Skeletal muscle tissue (tissue), 4 donors: Measurements from ENCODE around the gene C10orf71. TPM values are rescaled to one million over a fixed set of nuclear protein-coding genes. Genes with fewer than 3 reads are reported as not detected.

ENCODE experiments used
- H3K27ac ChIP-seq: one replicate; pipeline ENCODE4 v1.7.0; 2013; ENCODE audit warnings: mild to moderate bottlenecking, low read depth, low read length, inconsistent platforms
- H3K27me3 ChIP-seq, 3 donors: one replicate each; pipeline ENCODE4 v1.7.0; 2013; ENCODE audit warnings: low read length in 3 of 3; ENCODE audit not compliant: control insufficient read depth in 3 of 3, insufficient read depth in 3 of 3
- H3K36me3 ChIP-seq, 3 donors: one replicate each; pipeline ENCODE4 v1.7.0; 2013; ENCODE audit warnings: low read length in 3 of 3; ENCODE audit not compliant: control insufficient read depth in 3 of 3, insufficient read depth in 3 of 3
- H3K4me1 ChIP-seq, 3 donors: one replicate each; pipeline ENCODE4 v1.7.0; 2013; ENCODE audit warnings: low read length in 3 of 3, mild to moderate bottlenecking in 3 of 3; ENCODE audit not compliant: control insufficient read depth in 3 of 3, insufficient read depth in 3 of 3
- H3K4me3 ChIP-seq, 3 donors: one replicate each; pipeline ENCODE4 v1.7.0; 2013; ENCODE audit warnings: low read length in 3 of 3
- H3K9ac ChIP-seq, 3 donors: one replicate each; pipeline ENCODE4 v1.7.0; 2013; ENCODE audit warnings: low read length in 3 of 3, mild to moderate bottlenecking in 3 of 3, moderate library complexity in 2 of 3, low read depth in 1 of 3
- H3K9me3 ChIP-seq, 3 donors: one replicate each; pipeline ENCODE4 v1.7.0; 2013; ENCODE audit warnings: low read length in 3 of 3; ENCODE audit not compliant: control insufficient read depth in 3 of 3
- total RNA-seq: library from RNA; depleted of rRNA; stranded (reverse); fragments of >200 nt; gene quantifications from one replicate; pipeline ENCODE4 v1.2.3, GENCODE V29; 2014
- donor health status: Osteomylitis.

Gene C10orf71
- total RNA-seq, 1 donor from 2014 or later = 4.7 TPM

DNA sequence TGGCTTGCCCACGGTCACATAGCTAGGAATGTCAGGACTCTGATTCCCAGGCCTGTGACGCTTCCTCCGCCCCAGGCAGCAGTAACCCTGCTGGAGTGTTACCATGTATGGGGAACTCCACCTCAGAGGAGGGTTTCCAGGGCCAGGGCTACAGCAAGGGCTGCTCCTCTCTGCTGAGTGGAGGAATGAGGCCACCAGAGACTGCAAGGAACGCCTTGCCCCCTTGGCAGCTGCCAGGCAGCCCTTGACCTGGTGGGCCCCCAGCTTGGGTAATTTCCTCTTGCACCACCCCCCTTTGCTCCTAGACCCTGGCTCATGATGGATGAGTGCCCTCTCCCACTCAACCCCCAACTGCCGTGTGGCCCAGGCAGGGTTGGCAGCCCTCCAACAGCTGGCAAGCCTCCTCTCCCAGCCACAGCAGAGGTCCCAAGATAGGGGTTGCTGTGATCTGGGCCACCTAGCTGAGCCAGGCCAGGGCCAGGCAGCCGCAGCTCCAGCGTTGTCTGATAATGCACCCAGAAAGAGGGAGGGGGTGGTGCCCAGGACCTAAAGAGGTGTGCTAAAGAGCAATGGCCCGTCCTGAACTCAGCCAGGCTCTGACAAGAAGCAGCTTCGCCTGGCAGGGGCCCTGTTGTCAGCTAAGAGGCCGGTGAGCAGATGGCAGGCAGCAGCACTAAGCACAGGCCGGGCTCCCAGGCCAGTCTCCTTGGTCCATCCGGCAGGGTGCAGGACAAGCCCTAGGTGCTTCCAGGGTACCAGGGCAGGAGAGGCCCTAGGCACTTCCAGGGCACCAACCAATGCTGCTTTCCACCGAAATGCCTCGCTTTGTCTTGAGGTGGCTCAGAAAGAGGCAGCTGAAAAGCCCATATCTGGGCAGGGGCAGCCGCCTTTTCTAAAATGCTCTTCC, 61.6 kb downstream of the C10orf71 start:
- Histone ChIP-seq H3K9ac (no peak overlapping the region), H3K27ac (peak overlapping the region; percentile 16)

DNA sequence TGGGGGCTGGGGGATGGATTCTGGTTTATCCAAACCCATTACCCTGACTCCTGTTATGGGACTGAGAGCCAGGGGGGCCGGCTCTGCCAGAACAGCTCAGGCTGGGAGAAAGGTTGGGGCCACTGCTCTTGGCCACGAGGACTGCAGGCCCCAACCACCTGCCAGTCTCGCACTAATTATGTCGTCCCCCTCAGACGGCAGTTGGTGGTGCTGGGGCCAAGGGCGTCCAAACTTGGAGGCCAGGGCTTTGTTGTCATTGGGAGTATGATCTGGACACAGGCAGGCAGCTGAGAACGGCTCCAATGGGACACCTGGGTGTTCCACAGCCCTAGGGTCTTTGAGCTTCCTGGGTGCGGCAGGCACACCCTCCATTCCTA, 62.2 kb downstream of the C10orf71 start:
- peaks cover 2% of the 10 kb centered on the region in 3 donors for H3K9me3 ChIP-seq
- H3K9ac ChIP-seq = no peak overlapping the region
- no peak overlapping the region for H3K27ac ChIP-seq
- H3K36me3 ChIP-seq = no peaks in the 10 kb centered on the region
- no peak overlapping the region for H3K4me3 ChIP-seq
- peaks cover 8 to 9% (median 9%) of the 10 kb centered on the region in 3 donors for H3K4me1 ChIP-seq
- peaks cover 3 to 23% (median 6%) of the 10 kb centered on the region in 3 donors for H3K27me3 ChIP-seq

More for the DNA sequence above, 61.6 kb downstream of the C10orf71 start:
- H3K4me1 ChIP-seq = peaks cover 8 to 9% (median 9%) of the 10 kb centered on the region in 3 donors
- peaks cover 3 to 20% (median 3%) of the 10 kb centered on the region in 3 donors for H3K27me3 ChIP-seq
- H3K9me3 ChIP-seq = peaks cover 2% of the 10 kb centered on the region in 3 donors
- no peak overlapping the region for H3K4me3 ChIP-seq
- H3K36me3 ChIP-seq = no peaks in the 10 kb centered on the region

DNA sequence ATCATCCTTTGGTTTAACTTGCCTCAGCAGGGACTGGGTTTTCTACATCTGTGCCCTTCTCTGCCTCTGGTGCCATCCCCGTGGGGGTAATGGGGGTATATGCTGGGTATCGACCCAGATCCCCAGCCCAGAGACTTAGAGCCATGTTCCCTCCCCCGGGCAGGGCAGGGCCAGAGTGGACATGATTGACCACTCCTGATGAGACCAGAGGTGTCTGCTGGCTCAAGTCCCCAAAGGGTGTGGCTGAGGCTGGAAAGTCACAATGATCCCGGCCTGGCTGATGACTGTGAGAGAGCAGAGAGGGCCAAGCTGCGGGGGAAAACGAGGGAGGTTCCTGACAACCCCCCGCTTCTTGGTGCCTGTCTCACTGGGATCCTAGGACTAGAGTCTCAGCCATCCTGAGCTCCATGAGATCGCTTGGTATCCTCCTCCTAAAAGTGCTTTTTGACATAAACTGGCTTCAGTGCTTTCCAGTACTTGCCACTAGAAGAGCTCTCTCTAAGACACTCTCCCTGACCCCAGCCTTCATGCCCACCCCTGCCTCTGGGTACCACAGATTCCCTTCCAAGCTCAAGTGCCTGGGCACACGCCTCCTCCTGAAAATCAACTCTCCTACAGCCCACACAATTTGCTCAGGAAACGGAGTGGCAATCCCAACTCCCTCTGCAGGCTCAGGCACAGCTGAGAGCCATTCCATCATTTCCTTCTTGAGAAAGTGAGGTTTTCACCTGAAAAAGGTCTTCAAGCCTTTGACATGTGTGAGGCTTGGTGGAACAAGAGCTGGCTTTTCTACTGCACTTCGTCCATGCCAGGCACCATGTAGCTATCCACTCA, 63.0 kb downstream of the C10orf71 start:
- H3K9ac ChIP-seq = no peak overlapping the region
- H3K4me1 ChIP-seq = peaks cover 8 to 9% (median 9%) of the 10 kb centered on the region in 3 donors
- H3K9me3 ChIP-seq = peaks cover 2% of the 10 kb centered on the region in 3 donors
- no peaks in the 10 kb centered on the region for H3K36me3 ChIP-seq
- no peak overlapping the region for H3K4me3 ChIP-seq
- no peak overlapping the region for H3K27ac ChIP-seq
- peaks cover 3 to 23% (median 9%) of the 10 kb centered on the region in 3 donors for H3K27me3 ChIP-seq

DNA sequence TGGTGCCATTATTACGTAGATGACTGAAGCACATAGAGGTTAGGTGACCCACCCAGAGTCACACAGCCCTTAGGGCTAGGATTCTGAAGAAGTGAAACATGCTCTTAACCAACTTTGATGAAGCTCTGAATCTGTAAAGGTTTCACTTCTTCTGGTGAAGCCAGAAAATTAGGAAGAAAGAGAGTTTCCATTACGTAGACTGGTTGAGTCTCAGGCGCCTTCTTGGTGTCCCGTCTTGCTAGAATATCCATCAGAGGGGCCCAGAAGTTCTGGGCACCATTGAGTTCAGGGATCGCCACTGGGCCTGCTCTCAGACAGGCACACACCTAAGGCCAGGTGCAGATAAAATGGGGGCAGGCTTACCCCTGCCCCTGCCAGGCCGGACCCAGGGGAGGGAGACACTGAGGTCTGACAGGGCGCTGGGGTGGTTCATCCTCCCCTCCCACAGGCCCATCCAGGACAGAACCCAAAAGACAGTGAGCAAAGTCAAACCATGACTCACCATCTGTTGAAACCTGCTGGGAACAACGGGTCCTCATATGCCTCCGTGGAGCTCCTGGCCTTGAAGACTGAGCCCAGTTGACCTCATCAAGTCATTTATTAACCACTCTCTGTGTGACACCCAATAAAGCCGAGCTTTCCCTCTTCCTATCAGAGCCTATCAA, 63.8 kb downstream of the C10orf71 start:
- no peak overlapping the region for H3K4me3 ChIP-seq
- H3K27ac ChIP-seq = no peak overlapping the region

DNA sequence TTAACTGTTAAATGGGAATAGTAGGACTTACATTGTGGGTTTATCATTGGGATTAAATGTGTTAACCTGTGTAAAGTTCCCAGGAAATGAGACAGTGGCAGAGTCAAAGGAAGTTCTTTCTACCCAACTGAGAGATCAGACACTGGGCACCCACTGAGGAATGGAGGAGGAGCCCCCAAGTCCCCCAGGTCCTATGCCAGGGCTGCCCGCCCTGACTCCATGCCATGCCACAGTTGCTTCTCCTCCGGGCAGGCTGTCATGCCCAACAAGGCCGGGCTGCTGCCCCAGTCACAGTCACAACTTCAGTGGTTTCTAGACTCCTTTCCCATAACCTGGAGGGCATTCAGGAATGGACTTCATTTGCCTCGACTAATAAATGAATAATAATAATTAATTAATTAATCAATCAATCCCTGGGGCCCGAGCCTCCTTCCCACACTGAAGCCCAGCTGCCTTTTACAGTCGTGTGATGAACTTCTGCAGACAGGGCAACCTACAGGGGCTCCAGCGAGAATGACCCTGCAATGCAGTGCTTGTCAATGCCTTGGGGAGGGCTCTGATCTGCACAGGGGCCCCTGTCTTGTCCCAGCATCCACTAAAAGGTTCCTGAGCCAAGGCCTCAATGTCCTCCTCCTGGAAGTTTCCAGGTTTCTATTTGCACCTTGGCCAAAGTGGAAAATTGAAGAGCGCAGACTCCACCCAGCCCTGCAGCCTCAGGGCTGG, 64.5 kb downstream of the C10orf71 start:
- no peak overlapping the region for H3K27ac ChIP-seq
- peaks cover 8 to 9% (median 9%) of the 10 kb centered on the region in 3 donors for H3K4me1 ChIP-seq
- H3K9ac ChIP-seq = no peak overlapping the region
- H3K36me3 ChIP-seq = no peaks in the 10 kb centered on the region
- H3K4me3 ChIP-seq = no peak overlapping the region
- H3K9me3 ChIP-seq = no peaks in the 10 kb centered on the region
- peaks cover 3 to 26% (median 12%) of the 10 kb centered on the region in 3 donors for H3K27me3 ChIP-seq

More for the DNA sequence above, 63.8 kb downstream of the C10orf71 start:
- no peak overlapping the region for H3K9ac ChIP-seq
- no peaks in the 10 kb centered on the region for H3K9me3 ChIP-seq
- peaks cover 3 to 24% (median 11%) of the 10 kb centered on the region in 3 donors for H3K27me3 ChIP-seq
- no peaks in the 10 kb centered on the region for H3K36me3 ChIP-seq
- peaks cover 8 to 9% (median 9%) of the 10 kb centered on the region in 3 donors for H3K4me1 ChIP-seq

DNA sequence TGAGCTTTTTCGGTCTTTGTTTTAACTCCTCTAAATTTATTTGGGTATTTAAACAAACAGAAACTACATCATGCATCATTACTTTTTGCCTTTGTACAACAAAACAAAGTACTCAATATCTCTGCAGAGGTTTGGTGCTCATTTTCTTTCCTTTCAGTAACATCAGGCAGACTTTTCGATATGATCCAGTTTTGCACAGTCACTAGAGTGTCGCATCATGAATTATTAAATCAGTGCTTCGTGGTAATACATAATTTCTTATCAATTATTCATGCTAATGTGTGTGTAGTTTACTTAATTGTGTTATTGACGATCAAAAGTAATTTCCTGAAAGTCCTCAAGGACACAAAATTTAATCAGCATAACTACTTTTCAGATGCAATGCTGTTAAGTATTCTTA, 65.1 kb downstream of the C10orf71 start:
- no peak overlapping the region for H3K27ac ChIP-seq
- no peak overlapping the region for H3K4me3 ChIP-seq
- no peaks in the 10 kb centered on the region for H3K9me3 ChIP-seq
- peaks cover 5 to 26% (median 16%) of the 10 kb centered on the region in 3 donors for H3K27me3 ChIP-seq
- peaks cover 8 to 9% (median 9%) of the 10 kb centered on the region in 3 donors for H3K4me1 ChIP-seq
- H3K36me3 ChIP-seq = no peaks in the 10 kb centered on the region
- no peak overlapping the region for H3K9ac ChIP-seq

DNA sequence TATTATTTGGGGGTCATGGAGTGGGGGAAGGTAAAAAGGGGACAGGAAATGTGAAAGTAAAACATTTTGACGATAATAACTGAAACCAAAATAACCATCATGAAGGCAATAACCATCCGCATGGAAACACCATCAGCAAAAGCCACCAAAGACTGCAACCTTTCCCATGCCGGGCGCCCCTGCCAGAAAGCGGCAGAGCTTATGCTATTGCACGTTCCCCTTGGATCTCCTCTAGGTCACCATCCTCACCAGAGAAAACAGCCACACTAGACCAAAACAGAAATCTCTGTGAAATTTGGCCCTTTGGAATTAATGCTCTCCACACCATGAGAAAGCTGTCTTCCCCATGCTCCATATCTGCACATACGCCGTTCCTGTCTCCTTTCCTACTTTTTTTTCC, 65.8 kb downstream of the C10orf71 start:
- Histone ChIP-seq H3K36me3 (no peaks in the 10 kb centered on the region), H3K9ac (no peak overlapping the region), H3K27ac (no peak overlapping the region), H3K4me3 (no peak overlapping the region), H3K9me3 (no peaks in the 10 kb centered on the region), H3K27me3 (peaks cover 3 to 26% (median 16%) of the 10 kb centered on the region in 3 donors), H3K4me1 (peaks cover 7 to 9% (median 9%) of the 10 kb centered on the region in 3 donors)

DNA sequence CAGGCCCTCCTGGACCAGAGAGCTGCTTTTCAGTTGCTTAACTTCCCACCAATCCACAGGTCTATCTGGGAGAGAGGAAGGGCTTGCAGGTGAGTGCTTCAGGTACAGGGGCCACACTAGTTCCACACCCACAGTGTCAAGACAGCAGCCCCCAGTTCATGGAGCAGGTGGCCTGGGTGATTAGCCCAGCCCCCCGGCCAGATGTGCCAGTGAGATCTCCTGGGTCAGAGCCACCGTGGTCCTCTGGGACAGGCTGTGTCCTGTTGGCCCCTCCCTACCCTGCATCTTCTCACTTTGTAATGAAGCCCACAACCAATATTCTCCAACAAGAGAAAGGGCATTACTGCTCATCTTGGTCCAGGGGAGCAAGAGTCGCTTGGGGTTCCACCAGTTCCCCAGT, 66.3 kb downstream of the C10orf71 start:
- Histone ChIP-seq H3K36me3 (no peaks in the 10 kb centered on the region), H3K27me3 (peaks cover 3 to 25% (median 17%) of the 10 kb centered on the region in 3 donors), H3K9me3 (no peaks in the 10 kb centered on the region), H3K27ac (no peak overlapping the region), H3K4me3 (no peak overlapping the region), H3K4me1 (peaks cover 1 to 4% (median 4%) of the 10 kb centered on the region in 3 donors), H3K9ac (no peak overlapping the region)
